ENCODE measurements around the gene FABP6. TPM values are rescaled to one million over a fixed set of nuclear protein-coding genes. Genes with fewer than 3 reads are reported as not detected.
"Not testable (repeated sequence)": the region's sequence is repeated elsewhere in the genome, so short reads cannot be mapped to it uniquely, and the experiment has no call there.

Gene FABP6
- total RNA-seq, 1 experiment from 2014 or later: 5.2 TPM

DNA sequence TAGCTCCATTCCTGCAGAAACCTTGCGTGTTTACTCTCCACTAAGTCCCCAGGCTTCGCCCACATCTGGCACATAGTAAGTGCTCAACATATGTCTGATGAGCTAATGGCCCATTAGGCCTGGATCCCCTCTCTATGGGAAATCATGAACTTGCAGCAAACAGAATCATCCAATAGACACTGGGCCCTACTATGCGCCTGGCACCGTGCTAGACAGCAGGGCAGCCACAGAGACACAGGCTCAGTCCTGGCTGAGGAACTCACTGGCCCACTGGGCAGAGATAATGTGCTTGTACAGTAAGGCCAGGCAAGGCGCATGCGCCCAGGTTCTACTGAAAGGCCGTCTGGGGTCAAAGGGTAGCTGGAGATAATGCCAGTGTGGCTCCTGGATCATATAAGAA, 36.9 kb upstream of the FABP6 start:
- Histone ChIP-seq H4K8ac (replicated peaks; ENCODE audit: insufficient read length, low read depth, low read length) (no peak overlapping the region), H4K20me1 (ENCODE audit: control insufficient read depth, insufficient read depth, insufficient read length) (no peaks in the 10 kb centered on the region), H3T11ph (ENCODE audit: low read length) (no peak overlapping the region), H3K9ac (ENCODE audit: extremely low read depth, insufficient read length, low read length) (no peak overlapping the region), H3K9me3 (ENCODE audit: control insufficient read depth, low read depth, low read length) (no peaks in the 10 kb centered on the region), H3K23ac (ENCODE audit: insufficient read length, low read depth, low read length) (no peak overlapping the region), H3K56ac (ENCODE audit: insufficient read length, low read depth, low read length) (no peak overlapping the region), H3K23me2 (ENCODE audit: insufficient read length, low read depth, low read length, poor library complexity, severe bottlenecking) (no peaks in the 10 kb centered on the region), H4K91ac (ENCODE audit: insufficient read length, low read depth, low read length) (no peak overlapping the region), H2BK20ac (ENCODE audit: low read depth, low read length, poor library complexity, severe bottlenecking) (no peak overlapping the region), H2BK15ac (ENCODE audit: low read depth, low read length) (no peak overlapping the region), H3K18ac (ENCODE audit: insufficient read length, low read depth, low read length) (no peak overlapping the region), H2BK120ac (ENCODE audit: low read depth, low read length, poor library complexity, severe bottlenecking) (no peak overlapping the region), H2AK5ac (ENCODE audit: insufficient read length, low read length) (no peak overlapping the region), H3K4me2 (ENCODE audit: insufficient read depth, insufficient read length, low read length) (no peak overlapping the region), H4K5ac (ENCODE audit: insufficient read length, low read depth, low read length) (no peak overlapping the region), H3K79me1 (ENCODE audit: insufficient read depth, low read depth, low read length, poor library complexity, severe bottlenecking) (no peaks in the 10 kb centered on the region), H3K79me2 (ENCODE audit: insufficient read depth, low read length) (no peaks in the 10 kb centered on the region), H2BK5ac (ENCODE audit: insufficient read length, low read length) (no peak overlapping the region), H2AFZ (ENCODE audit: low read length) (no peak overlapping the region), H3K27me3 (ENCODE audit: insufficient read depth, low read length) (no peaks in the 10 kb centered on the region), H3K27ac (ENCODE audit: insufficient read length, low read depth, low read length) (no peak overlapping the region), H3K4me1 (ENCODE audit: insufficient read depth, low read length) (no peaks in the 10 kb centered on the region), H3K4ac (ENCODE audit: low read depth, low read length) (no peak overlapping the region), H3K14ac (ENCODE audit: insufficient read depth, low read length) (no peak overlapping the region), H2BK12ac (ENCODE audit: insufficient read length, low read depth, low read length) (no peak overlapping the region)
- Mint-ChIP-seq H3K4me3 (no peak overlapping the region), H3K4me1 (peaks cover 12 to 13% of the 10 kb centered on the region in 2 experiments), H3K27me3 (ENCODE audit: low read depth) (no peaks in the 10 kb centered on the region), H3K36me3 (ENCODE audit: insufficient read depth in 1 of 3, low read depth in 3 of 3) (peaks cover 0 to 8% (median 8%) of the 10 kb centered on the region in 3 experiments; a peak in 5 of 7 replicates), H3K9me3 (peaks cover under 1 to 11% of the 10 kb centered on the region in 2 experiments; a peak in 4 of 5 replicates), H3K27ac (peak overlapping the region in 1 of 3 experiments; percentile 55; a peak in 1 of 7 replicates)
- WGBS (ENCODE audit: extremely low coverage, insufficient read length, low lambda C conversion rate): no CpG with 5 or more reads among the region's 7 CpGs
- TF ChIP-seq, protein P1, sequence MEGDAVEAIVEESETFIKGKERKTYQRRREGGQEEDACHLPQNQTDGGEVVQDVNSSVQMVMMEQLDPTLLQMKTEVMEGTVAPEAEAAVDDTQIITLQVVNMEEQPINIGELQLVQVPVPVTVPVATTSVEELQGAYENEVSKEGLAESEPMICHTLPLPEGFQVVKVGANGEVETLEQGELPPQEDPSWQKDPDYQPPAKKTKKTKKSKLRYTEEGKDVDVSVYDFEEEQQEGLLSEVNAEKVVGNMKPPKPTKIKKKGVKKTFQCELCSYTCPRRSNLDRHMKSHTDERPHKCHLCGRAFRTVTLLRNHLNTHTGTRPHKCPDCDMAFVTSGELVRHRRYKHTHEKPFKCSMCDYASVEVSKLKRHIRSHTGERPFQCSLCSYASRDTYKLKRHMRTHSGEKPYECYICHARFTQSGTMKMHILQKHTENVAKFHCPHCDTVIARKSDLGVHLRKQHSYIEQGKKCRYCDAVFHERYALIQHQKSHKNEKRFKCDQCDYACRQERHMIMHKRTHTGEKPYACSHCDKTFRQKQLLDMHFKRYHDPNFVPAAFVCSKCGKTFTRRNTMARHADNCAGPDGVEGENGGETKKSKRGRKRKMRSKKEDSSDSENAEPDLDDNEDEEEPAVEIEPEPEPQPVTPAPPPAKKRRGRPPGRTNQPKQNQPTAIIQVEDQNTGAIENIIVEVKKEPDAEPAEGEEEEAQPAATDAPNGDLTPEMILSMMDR (conservative IDR thresholded peaks at IDR 0.05): no peak
- DNase-seq: no peak

DNA sequence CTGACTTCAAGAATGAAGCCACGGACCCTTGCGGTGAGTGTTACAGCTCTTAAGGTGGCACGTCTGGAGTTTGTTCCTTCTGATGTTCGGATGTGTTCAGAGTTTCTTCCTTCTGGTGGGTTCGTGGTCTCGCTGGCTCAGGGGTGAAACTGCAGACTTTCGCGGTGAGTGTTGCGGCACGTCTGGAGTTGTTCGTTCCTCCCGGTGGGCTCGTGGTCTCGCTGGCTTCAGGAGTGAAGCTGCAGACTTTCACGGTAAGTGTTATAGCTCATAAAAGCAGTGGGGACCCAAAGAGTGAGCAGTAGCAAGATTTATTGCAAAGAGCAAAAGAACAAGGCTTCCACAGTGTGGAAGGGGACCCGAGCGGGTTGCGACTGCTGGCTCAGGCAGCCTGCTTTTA, 36.2 kb upstream of the FABP6 start:
- H3K56ac ChIP-seq (ENCODE audit: insufficient read length, low read depth, low read length); H4K20me1 ChIP-seq (ENCODE audit: control insufficient read depth, insufficient read depth, insufficient read length); H2AK5ac ChIP-seq (ENCODE audit: insufficient read length, low read length); H3K4me1 ChIP-seq (ENCODE audit: insufficient read depth, low read length); H3K36me3 Mint-ChIP-seq (ENCODE audit: insufficient read depth in 1 of 3, low read depth in 3 of 3); H3K4me3 Mint-ChIP-seq; H3K18ac ChIP-seq (ENCODE audit: insufficient read length, low read depth, low read length); H4K5ac ChIP-seq (ENCODE audit: insufficient read length, low read depth, low read length); H3K79me2 ChIP-seq (ENCODE audit: insufficient read depth, low read length); H2BK120ac ChIP-seq (ENCODE audit: low read depth, low read length, poor library complexity, severe bottlenecking); H2BK15ac ChIP-seq (ENCODE audit: low read depth, low read length); H3K27me3 Mint-ChIP-seq (ENCODE audit: low read depth); H3K9ac ChIP-seq (ENCODE audit: extremely low read depth, insufficient read length, low read length); H2BK5ac ChIP-seq (ENCODE audit: insufficient read length, low read length); H4K91ac ChIP-seq (ENCODE audit: insufficient read length, low read depth, low read length); H3K27me3 ChIP-seq (ENCODE audit: insufficient read depth, low read length); H2AFZ ChIP-seq (ENCODE audit: low read length); H3K79me1 ChIP-seq (ENCODE audit: insufficient read depth, low read depth, low read length, poor library complexity, severe bottlenecking); DNase-seq; H3K27ac ChIP-seq (ENCODE audit: insufficient read length, low read depth, low read length); H3K4me2 ChIP-seq (ENCODE audit: insufficient read depth, insufficient read length, low read length); H3K23ac ChIP-seq (ENCODE audit: insufficient read length, low read depth, low read length); H3K14ac ChIP-seq (ENCODE audit: insufficient read depth, low read length); H3K4ac ChIP-seq (ENCODE audit: low read depth, low read length); H3K23me2 ChIP-seq (ENCODE audit: insufficient read length, low read depth, low read length, poor library complexity, severe bottlenecking); H2BK12ac ChIP-seq (ENCODE audit: insufficient read length, low read depth, low read length); H2BK20ac ChIP-seq (ENCODE audit: low read depth, low read length, poor library complexity, severe bottlenecking); H4K8ac ChIP-seq (replicated peaks; ENCODE audit: insufficient read length, low read depth, low read length); H3T11ph ChIP-seq (ENCODE audit: low read length); H3K9me3 ChIP-seq (ENCODE audit: control insufficient read depth, low read depth, low read length): not testable (repeated sequence)
- Mint-ChIP-seq H3K9me3 (peaks cover 0 to 11% of the 10 kb centered on the region in 2 experiments; a peak in 3 of 5 replicates), H3K27ac (peak overlapping the region in 1 of 3 experiments; percentile 65; a peak in 4 of 7 replicates), H3K4me1 (peaks cover 18% of the 10 kb centered on the region in 2 experiments)
- no CpG with 5 or more reads among the region's 18 CpGs for WGBS (ENCODE audit: extremely low coverage, insufficient read length, low lambda C conversion rate)

Data from H9 (cell line).